Rectal smooth muscle tissue (tissue), 1 donor: ENCODE measurements around the gene STX17.

ENCODE experiments used
- H3K27ac ChIP-seq: one replicate; pipeline ENCODE4 v1.7.0; 2013; ENCODE audit warnings: low read depth, low read length, inconsistent platforms
- H3K27me3 ChIP-seq: one replicate; pipeline ENCODE4 v1.7.0; 2013; ENCODE audit warnings: low read length; ENCODE audit not compliant: control insufficient read depth, insufficient read depth
- H3K36me3 ChIP-seq: one replicate; pipeline ENCODE4 v1.7.0; 2013; ENCODE audit warnings: low read length; ENCODE audit not compliant: control insufficient read depth, insufficient read depth
- H3K4me1 ChIP-seq: one replicate; pipeline ENCODE4 v1.7.0; 2013; ENCODE audit warnings: low read length; ENCODE audit not compliant: control insufficient read depth, insufficient read depth
- H3K4me3 ChIP-seq: one replicate; pipeline ENCODE4 v1.7.0; 2013; ENCODE audit warnings: low read length
- H3K9ac ChIP-seq: one replicate; pipeline ENCODE4 v1.7.0; 2013; ENCODE audit warnings: low read length

STX17 gene

GRCh38 chr9:99953861-99954507 is 47.5 kb downstream of the STX17 start:
- H3K27me3 ChIP-seq = no peaks in the 10 kb centered on the region
- H3K9ac ChIP-seq = no peak overlapping the region
- H3K27ac ChIP-seq = no peak overlapping the region
- no peaks in the 10 kb centered on the region for H3K4me1 ChIP-seq
- no peaks in the 10 kb centered on the region for H3K36me3 ChIP-seq
- H3K4me3 ChIP-seq = no peak overlapping the region

- Histone ChIP-seq H3K4me3 (no peak overlapping the region), H3K4me1 (no peaks in the 10 kb centered on the region), H3K27me3 (no peaks in the 10 kb centered on the region), H3K27ac (no peak overlapping the region), H3K9ac (no peak overlapping the region), H3K36me3 (no peaks in the 10 kb centered on the region)
Observed at GRCh38 chr9:99954819-99955218, 48.4 kb downstream of the STX17 start.

- Histone ChIP-seq H3K27ac (no peak overlapping the region), H3K4me3 (no peak overlapping the region), H3K4me1 (no peaks in the 10 kb centered on the region), H3K36me3 (no peaks in the 10 kb centered on the region), H3K27me3 (no peaks in the 10 kb centered on the region), H3K9ac (no peak overlapping the region)
Observed at GRCh38 chr9:99955606-99956005, 49.2 kb downstream of the STX17 start.

GRCh38 chr9:99962680-99963261 is 56.3 kb downstream of the STX17 start:
- H3K27ac ChIP-seq = no peak overlapping the region
- no peak overlapping the region for H3K4me3 ChIP-seq
- H3K9ac ChIP-seq = no peak overlapping the region
- peaks cover 8% of the 10 kb centered on the region for H3K36me3 ChIP-seq
- no peaks in the 10 kb centered on the region for H3K4me1 ChIP-seq
- H3K27me3 ChIP-seq = no peaks in the 10 kb centered on the region

- H3K27me3 ChIP-seq = no peaks in the 10 kb centered on the region
Observed at GRCh38 chr9:99964336-99964735, 57.9 kb downstream of the STX17 start.

GRCh38 chr9:99966001-99966400 is 59.5 kb downstream of the STX17 start:
- no peak overlapping the region for H3K4me3 ChIP-seq

More at GRCh38 chr9:99964336-99964735, 57.9 kb downstream of the STX17 start:
- H3K9ac ChIP-seq = no peak overlapping the region
- H3K4me1 ChIP-seq = no peaks in the 10 kb centered on the region
- no peak overlapping the region for H3K27ac ChIP-seq
- no peak overlapping the region for H3K4me3 ChIP-seq
- peaks cover 13% of the 10 kb centered on the region for H3K36me3 ChIP-seq

GRCh38 chr9:99966716-99967115 is 60.3 kb downstream of the STX17 start:
- Histone ChIP-seq H3K4me3 (no peak overlapping the region), H3K9ac (no peak overlapping the region), H3K36me3 (peaks cover 14% of the 10 kb centered on the region), H3K27ac (no peak overlapping the region), H3K27me3 (no peaks in the 10 kb centered on the region), H3K4me1 (no peaks in the 10 kb centered on the region)

More at GRCh38 chr9:99966001-99966400, 59.5 kb downstream of the STX17 start:
- Histone ChIP-seq H3K27ac (no peak overlapping the region), H3K4me1 (no peaks in the 10 kb centered on the region), H3K36me3 (peaks cover 18% of the 10 kb centered on the region), H3K9ac (no peak overlapping the region), H3K27me3 (no peaks in the 10 kb centered on the region)

GRCh38 chr9:99967457-99967856 is 61.0 kb downstream of the STX17 start:
- Histone ChIP-seq H3K27me3 (no peaks in the 10 kb centered on the region), H3K4me3 (no peak overlapping the region), H3K36me3 (peaks cover 14% of the 10 kb centered on the region), H3K27ac (no peak overlapping the region), H3K4me1 (no peaks in the 10 kb centered on the region), H3K9ac (no peak overlapping the region)

- H3K9ac ChIP-seq = no peak overlapping the region
- H3K4me3 ChIP-seq = no peak overlapping the region
- peaks cover 14% of the 10 kb centered on the region for H3K36me3 ChIP-seq
- no peaks in the 10 kb centered on the region for H3K27me3 ChIP-seq
- no peaks in the 10 kb centered on the region for H3K4me1 ChIP-seq
- H3K27ac ChIP-seq = no peak overlapping the region
Observed at GRCh38 chr9:99970481-99970880, 64.0 kb downstream of the STX17 start.

GRCh38 chr9:99971410-99971809 is 65.0 kb downstream of the STX17 start:
- Histone ChIP-seq H3K9ac (no peak overlapping the region), H3K4me3 (no peak overlapping the region), H3K27ac (no peak overlapping the region), H3K36me3 (peaks cover 18% of the 10 kb centered on the region), H3K4me1 (no peaks in the 10 kb centered on the region), H3K27me3 (no peaks in the 10 kb centered on the region)

GRCh38 chr9:99973455-99973854 is 67.0 kb downstream of the STX17 start:
- no peak overlapping the region for H3K4me3 ChIP-seq
- H3K4me1 ChIP-seq = no peaks in the 10 kb centered on the region
- no peak overlapping the region for H3K9ac ChIP-seq
- H3K27me3 ChIP-seq = no peaks in the 10 kb centered on the region
- H3K27ac ChIP-seq = no peak overlapping the region
- peaks cover 17% of the 10 kb centered on the region for H3K36me3 ChIP-seq

GRCh38 chr9:99977033-99977792 is 70.8 kb downstream of the STX17 start:
- no peak overlapping the region for H3K4me3 ChIP-seq
- no peaks in the 10 kb centered on the region for H3K27me3 ChIP-seq
- peaks cover 6% of the 10 kb centered on the region for H3K36me3 ChIP-seq
- H3K4me1 ChIP-seq = no peaks in the 10 kb centered on the region
- no peak overlapping the region for H3K27ac ChIP-seq
- no peak overlapping the region for H3K9ac ChIP-seq
